SU-DHL-6 (cell line): Measurements from ENCODE around the gene TBC1D1.

ENCODE experiments used
- H2AFZ ChIP-seq: fragments of 200-600 bp; sonication (generic); 2 replicates; pipeline ENCODE4 v1.6.1; 2014; ENCODE audit warnings: low read depth, mild to moderate bottlenecking, moderate library complexity, mixed read lengths, antibody characterized with exemption, low read length; ENCODE audit not compliant: severe bottlenecking
- H3F3A ChIP-seq: fragments of 200-600 bp; shearing (Covaris generic); 2 replicates; pipeline ENCODE4 v1.6.0; 2016; ENCODE audit warnings: antibody characterized with exemption, mild to moderate bottlenecking; ENCODE audit not compliant: insufficient read depth
- H3K27ac ChIP-seq: fragments of 200-600 bp; sonication (generic); 2 replicates; pipeline ENCODE4 v1.5.1; 2016; ENCODE audit warnings: low read depth, mild to moderate bottlenecking, low read length, moderate library complexity, mixed read lengths
- H3K27me3 ChIP-seq: fragments of 200-600 bp; sonication (generic), shearing (Covaris generic); 2 replicates; pipeline ENCODE4 v1.6.0; 2014; ENCODE audit warnings: mild to moderate bottlenecking, low read length
- H3K36me3 ChIP-seq: fragments of 200-600 bp; sonication (generic); 2 replicates; pipeline ENCODE4 v1.6.1; 2014; ENCODE audit warnings: mild to moderate bottlenecking, low read length, mixed read lengths
- H3K4me2 ChIP-seq: fragments of 300-600, 200-600 bp; shearing (Covaris generic), sonication (generic); 2 replicates; pipeline ENCODE4 v1.6.0; 2014; ENCODE audit warnings: low read length, low read depth, mild to moderate bottlenecking; ENCODE audit not compliant: poor library complexity, severe bottlenecking
- H3K4me3 ChIP-seq: fragments of 200-600 bp; sonication (generic); 2 replicates; pipeline ENCODE4 v1.5.1; 2014; ENCODE audit warnings: antibody characterized with exemption, low read length, mild to moderate bottlenecking, mixed read lengths; ENCODE audit not compliant: insufficient read depth, poor library complexity, severe bottlenecking
- H3K79me2 ChIP-seq: fragments of 200-600 bp; sonication (generic); 2 replicates; pipeline ENCODE4 v1.6.1; 2014; ENCODE audit warnings: mild to moderate bottlenecking, low read length, moderate library complexity; ENCODE audit not compliant: insufficient read depth
- H3K9ac ChIP-seq: fragments of 200-600 bp; sonication (generic); 2 replicates; pipeline ENCODE4 v1.7.0; 2014; ENCODE audit warnings: mild to moderate bottlenecking, low read length
- H3K9me2 ChIP-seq: fragments of 200-600 bp; sonication (generic); replicated peaks from 2 replicates; pipeline ENCODE4 v1.6.1; 2014; ENCODE audit warnings: low read length; ENCODE audit not compliant: insufficient read depth
- H3K9me3 ChIP-seq: fragments of 200-600 bp; sonication (generic); 2 replicates; pipeline ENCODE4 v1.6.1; 2014; ENCODE audit warnings: low read length, mixed read lengths; ENCODE audit not compliant: insufficient read depth
- H4K20me1 ChIP-seq: fragments of 200-600 bp; sonication (generic); 2 replicates; pipeline ENCODE4 v1.6.1; 2014; ENCODE audit warnings: low read depth, mild to moderate bottlenecking, antibody characterized with exemption, low read length, moderate library complexity, mixed read lengths
- CTCF ChIP-seq: fragments of 200-600 bp; sonication (generic); IDR thresholded peaks from one replicate; pipeline ENCODE4 v1.5.1; 2017; ENCODE audit warnings: antibody characterized with exemption, mild to moderate bottlenecking, low read length, moderate library complexity; ENCODE audit not compliant: insufficient read depth, poor library complexity, severe bottlenecking
- EZH2phosphoT487 ChIP-seq: fragments of 200-600 bp; sonication (generic), shearing (Covaris generic); conservative IDR thresholded peaks from 2 replicates; pipeline ENCODE4 v1.6.1; 2018; ENCODE audit warnings: mild to moderate bottlenecking, antibody characterized with exemption, low read length, moderate library complexity, mixed read lengths

Gene TBC1D1

GRCh38 chr4:38114386-38115150 is 223.7 kb downstream of the TBC1D1 start:
- no peaks in the 10 kb centered on the region for H4K20me1 ChIP-seq
- H3K27ac ChIP-seq, result no peak overlapping the region
- H3K27me3 ChIP-seq, result no peaks in the 10 kb centered on the region
- no peak overlapping the region for H3K4me3 ChIP-seq
- no peak overlapping the region for H3K9ac ChIP-seq
- TF ChIP-seq EZH2phosphoT487 (no peak), CTCF (no peak)
- H3K9me2 ChIP-seq, result no peaks in the 10 kb centered on the region
- no peak overlapping the region for H2AFZ ChIP-seq
- no peaks in the 10 kb centered on the region for H3F3A ChIP-seq
- no peaks in the 10 kb centered on the region for H3K9me3 ChIP-seq
- H3K4me2 ChIP-seq, result no peak overlapping the region
- H3K36me3 ChIP-seq, result no peaks in the 10 kb centered on the region; the same call in 1 of the 2 replicates
- no peaks in the 10 kb centered on the region for H3K79me2 ChIP-seq

DNA sequence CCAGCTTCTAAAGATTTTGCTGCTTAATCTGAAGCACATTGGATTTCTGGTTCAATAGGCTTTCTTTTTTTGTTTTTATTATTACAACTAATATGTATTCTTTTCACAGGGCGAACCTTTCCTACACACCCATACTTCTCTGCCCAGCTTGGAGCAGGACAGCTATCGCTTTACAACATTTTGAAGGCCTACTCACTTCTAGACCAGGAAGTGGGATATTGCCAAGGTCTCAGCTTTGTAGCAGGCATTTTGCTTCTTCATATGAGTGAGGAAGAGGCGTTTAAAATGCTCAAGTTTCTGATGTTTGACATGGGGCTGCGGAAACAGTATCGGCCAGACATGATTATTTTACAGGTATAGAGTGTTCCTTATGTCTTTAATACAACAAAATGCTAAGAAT is 224.7 kb downstream of the TBC1D1 start:
- Histone ChIP-seq H4K20me1 (no peaks in the 10 kb centered on the region), H3K36me3 (no peaks in the 10 kb centered on the region; the same call in 1 of the 2 replicates), H3K79me2 (no peaks in the 10 kb centered on the region), H3F3A (no peaks in the 10 kb centered on the region), H3K4me2 (no peak overlapping the region), H3K9me2 (no peaks in the 10 kb centered on the region), H3K27me3 (no peaks in the 10 kb centered on the region), H3K27ac (no peak overlapping the region), H2AFZ (no peak overlapping the region), H3K4me3 (no peak overlapping the region), H3K9ac (no peak overlapping the region), H3K9me3 (no peaks in the 10 kb centered on the region)
- TF ChIP-seq CTCF (no peak), EZH2phosphoT487 (no peak)

DNA sequence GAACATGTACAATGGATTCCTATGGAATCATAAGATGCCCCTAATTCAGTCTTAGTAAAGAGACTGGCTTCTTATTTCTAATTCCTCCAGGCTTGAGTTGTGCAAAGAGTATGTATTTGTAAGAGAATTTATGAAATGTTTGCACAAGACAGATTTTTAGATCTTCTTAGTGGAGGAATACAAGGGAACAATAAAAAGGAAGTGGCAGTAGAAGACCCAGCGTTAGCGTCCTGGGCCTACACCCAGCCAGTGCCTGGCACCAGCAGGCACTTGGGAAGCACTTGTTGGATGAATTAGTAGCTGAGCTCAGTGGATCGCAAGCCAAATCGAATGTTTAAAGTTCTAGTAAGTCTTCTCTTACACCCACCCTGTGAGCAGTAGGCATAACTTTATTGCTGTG is 226.7 kb downstream of the TBC1D1 start:
- Histone ChIP-seq H3K79me2 (no peaks in the 10 kb centered on the region), H3K9me3 (no peaks in the 10 kb centered on the region), H3F3A (no peaks in the 10 kb centered on the region), H3K9ac (no peak overlapping the region), H3K36me3 (no peaks in the 10 kb centered on the region; the same call in 1 of the 2 replicates), H2AFZ (no peak overlapping the region), H3K9me2 (no peaks in the 10 kb centered on the region), H4K20me1 (no peaks in the 10 kb centered on the region), H3K27ac (no peak overlapping the region), H3K4me2 (no peak overlapping the region), H3K4me3 (no peak overlapping the region), H3K27me3 (no peaks in the 10 kb centered on the region)
- TF ChIP-seq EZH2phosphoT487 (no peak), CTCF (no peak)
